HCT116 (cell line): Measurements from ENCODE around the gene GPR62. TPM values are rescaled to one million over a fixed set of nuclear protein-coding genes. Genes with fewer than 3 reads are reported as not detected.
A peak's percentile ranks its signal among the peaks of the same experiment; 100 is the strongest.

Source experiments
- ATAC-seq: fragments of 200-7000 bp; cut with Tn5 transposase; 2 replicates; pipeline ENCODE4 v1.9.1; 2020; ENCODE audit warnings: mild to moderate bottlenecking, moderate library complexity
- BruUV-seq: library from RNA; stranded (reverse); fragments of 400-500 nt; replicated peaks from 2 replicates; lab custom pipeline; 2021; lab: Mats Ljungman, UMichigan
- CTCF ChIA-PET: fragments of 300-600 bp; sonication (Branson Sonifier 250); formaldehyde crosslinking; loops from one replicate; lab custom pipeline; 2021; ENCODE audit warnings: antibody characterized with exemption; lab: Charles Lee
- POLR2A ChIA-PET: fragments of 300-600, 350-600 bp; sonication (Branson Sonifier 250); formaldehyde crosslinking; loops from one replicate; lab custom pipeline; 2021; ENCODE audit warnings: antibody characterized with exemption; lab: Charles Lee
- RAD21 ChIA-PET, 2 experiments: fragments of 300-600 bp; sonication (Branson Sonifier 250); formaldehyde crosslinking; loops; one replicate each; lab custom pipeline; 2023; ENCODE audit warnings: low total read pairs in 2 of 2; ENCODE audit not compliant: uncharacterized antibody in 2 of 2, unreplicated experiment in 2 of 2, low non-redundant PET in 1 of 2; lab: Charles Lee
- DNase-seq: peaks from one replicate; pipeline ENCODE4 v3.0.0-alpha.2; 2010; ENCODE audit warnings: low read depth, low spot score
- H2AFZ ChIP-seq: fragments of 200-600 bp; shearing (Covaris generic), sonication (generic); 2 replicates; pipeline ENCODE4 v1.6.1; 2017; ENCODE audit warnings: low read depth, mixed run types, mixed read lengths, antibody characterized with exemption, low read length; ENCODE audit not compliant: poor library complexity, severe bottlenecking
- H3K27ac ChIP-seq: 2 replicates; pipeline ENCODE4 v1.5.1; 2012; ENCODE audit warnings: low read depth, low read length
- H3K27me3 ChIP-seq: fragments of 200-600 bp; sonication (generic); 2 replicates; pipeline ENCODE4 v1.6.1; 2016; ENCODE audit warnings: mixed run types, low read length, mixed read lengths; ENCODE audit not compliant: insufficient read depth
- H3K36me3 ChIP-seq, 2 experiments: fragments of 200-500 bp in 1 of 2; fragments of 200-600 bp in 1 of 2; sonication (Bioruptor generic) in 1 of 2; sonication (generic) in 1 of 2; 2 replicates each; pipeline versions ENCODE4 v1.5.1 to v1.6.1; 2014 to 2016; ENCODE audit warnings: low read length in 2 of 2, inconsistent platforms in 1 of 2, mixed read lengths in 1 of 2, mixed run types in 1 of 2; ENCODE audit not compliant: insufficient read depth in 2 of 2, control insufficient read depth in 1 of 2
- H3K4me1 ChIP-seq, 2 experiments: fragments of 200-600 bp in 1 of 2; sonication (generic) in 1 of 2; 2 replicates each; pipeline versions ENCODE4 v1.5.1 to v1.6.1; 2012 to 2017; ENCODE audit warnings: low read length in 2 of 2, inconsistent platforms in 1 of 2, mild to moderate bottlenecking in 1 of 2, mixed read lengths in 1 of 2, mixed run types in 1 of 2, moderate library complexity in 1 of 2; ENCODE audit not compliant: insufficient read depth in 2 of 2, control insufficient read depth in 1 of 2
- H3K4me2 ChIP-seq: fragments of 200-600 bp; sonication (generic); 2 replicates; pipeline ENCODE4 v1.6.1; 2017; ENCODE audit warnings: mixed run types, low read length, mixed read lengths
- H3K4me3 ChIP-seq, 2 experiments: fragments of 200-600 bp in 1 of 2; sonication (generic) in 1 of 2; replicated peaks in 1 of 2; 2 replicates each; pipeline ENCODE4 v1.5.1; 2011 to 2016; ENCODE audit warnings: low read length in 2 of 2, control low read depth in 1 of 2, low read depth in 1 of 2, mild to moderate bottlenecking in 1 of 2, mixed read lengths in 1 of 2, mixed run types in 1 of 2
- H3K79me2 ChIP-seq: fragments of 200-600 bp; sonication (generic); 2 replicates; pipeline ENCODE4 v1.6.1; 2017; ENCODE audit warnings: mild to moderate bottlenecking, mixed run types, low read length, moderate library complexity, mixed read lengths; ENCODE audit not compliant: insufficient read depth
- H3K9ac ChIP-seq: fragments of 200-600 bp; sonication (generic); 2 replicates; pipeline ENCODE4 v1.6.1; 2016; ENCODE audit warnings: low read length, mixed read lengths
- H3K9me2 ChIP-seq: fragments of 200-600 bp; sonication (generic), shearing (Covaris generic); 2 replicates; pipeline ENCODE4 v1.6.1; 2017; ENCODE audit warnings: mixed run types, mild to moderate bottlenecking, moderate library complexity; ENCODE audit not compliant: insufficient read depth
- H3K9me3 ChIP-seq, 2 experiments: fragments of 200-500 bp in 1 of 2; fragments of 200-600 bp in 1 of 2; sonication (Bioruptor generic) in 1 of 2; sonication (generic) in 1 of 2; 2 replicates each; pipeline ENCODE4 v1.6.1; 2014 to 2017; ENCODE audit warnings: low read length in 2 of 2, mixed read lengths in 2 of 2, inconsistent platforms in 1 of 2, low read depth in 1 of 2, mild to moderate bottlenecking in 1 of 2, mixed run types in 1 of 2, moderate library complexity in 1 of 2; ENCODE audit not compliant: control insufficient read depth in 1 of 2, insufficient read depth in 1 of 2
- H4K20me1 ChIP-seq: fragments of 200-600 bp; sonication (generic), shearing (Covaris generic); 2 replicates; pipeline ENCODE4 v1.6.1; 2017; ENCODE audit warnings: mixed run types, mild to moderate bottlenecking, moderate library complexity; ENCODE audit not compliant: insufficient read depth
- CTCF ChIP-seq, 3 experiments: fragments of 200-600 bp in 1 of 3; sonication (generic) in 1 of 3; IDR thresholded peaks in 2 of 3; conservative IDR thresholded peaks in 1 of 3; 2 replicates each; pipeline ENCODE4 v1.5.1; 2012 to 2017; ENCODE audit warnings: low read depth in 2 of 3, low read length in 2 of 3, antibody characterized with exemption in 1 of 3, borderline replicate concordance in 1 of 3, control low read depth in 1 of 3, mild to moderate bottlenecking in 1 of 3, mixed read lengths in 1 of 3, mixed run types in 1 of 3, moderate library complexity in 1 of 3; ENCODE audit not compliant: insufficient read depth in 1 of 3
- EZH2 ChIP-seq: fragments of 200-600 bp; sonication (generic); IDR thresholded peaks from 2 replicates; pipeline ENCODE4 v1.6.1; 2017; ENCODE audit warnings: antibody characterized with exemption, mixed run types
- POLR2AphosphoS5 ChIP-seq: IDR thresholded peaks from 2 replicates; pipeline ENCODE4 v1.6.1; 2011; ENCODE audit warnings: mild to moderate bottlenecking, low read depth, low read length, moderate library complexity
- SIN3A ChIP-seq: IDR thresholded peaks from 2 replicates; pipeline ENCODE4 v1.6.1; 2012; ENCODE audit warnings: low read depth
- ZNF274 ChIP-seq: fragments of 200-500 bp; sonication (Bioruptor generic); IDR thresholded peaks from 2 replicates; pipeline ENCODE4 v1.6.1; 2014; ENCODE audit warnings: mild to moderate bottlenecking, low read depth, low read length, inconsistent platforms
- intact Hi-C: fragments of 100-400 bp; cut with micrococcal nuclease; formaldehyde crosslinking; loops from 2 replicates; pipeline ENCODE4 v1.10.0; 2022
- total RNA-seq: library from RNA; stranded (reverse); gene quantifications from one replicate; pipeline ENCODE4 v1.2.1, GENCODE V29; 2021; ENCODE audit not compliant: unreplicated experiment

Gene GPR62
- total RNA-seq, 1 experiment from 2014 or later: not detected

- TF ChIP-seq CTCF (IDR thresholded peaks at IDR 0.05 in 2 of 3, conservative IDR thresholded peaks at IDR 0.05 in 1 of 3; ENCODE audit: borderline replicate concordance in 1 of 3, insufficient read depth in 1 of 3, low read depth in 2 of 3, low read length in 2 of 3): no peak
Measured at GRCh38 chr3:51969841-51970240, 14.7 kb downstream of the GPR62 start (continued).

- 0 out of 2 replicates have a peak overlapping the region, but pooled peaks have one; percentile 7 for H3K9ac ChIP-seq
- intact Hi-C loops: no loop called here
- no peak overlapping the region for H2AFZ ChIP-seq
- H4K20me1 ChIP-seq: 0 out of 2 replicates have a peak, but pooled peaks cover 4% of the 10 kb centered on the region
- RAD21 ChIA-PET: no interaction called here
- CTCF ChIA-PET: interaction anchor here (4.8 kb wide), 1 partner anchor 28 kb away, joined by 46 read pairs; the partner anchor contains the start of genes PARP3 and RRP9
- no peaks in the 10 kb centered on the region for H3K9me2 ChIP-seq
- TF ChIP-seq POLR2AphosphoS5 (peak; percentile 10; the same call in 1 of the 2 replicates), EZH2 (no peak), SIN3A (no peak), ZNF274 (no peak)
- H3K27ac ChIP-seq: peak overlapping the region; percentile 10; the same call in 1 of the 2 replicates
- peaks cover 5 to 18% of the 10 kb centered on the region in 2 experiments; a peak in 2 of 4 replicates for H3K36me3 ChIP-seq
- H3K79me2 ChIP-seq: peaks cover 43% of the 10 kb centered on the region
- H3K4me2 ChIP-seq: no peak overlapping the region
- ATAC-seq (no peak), DNase-seq (no peak)
- no peak overlapping the region for H3K4me3 ChIP-seq
- peaks cover 36 to 77% of the 10 kb centered on the region in 2 experiments for H3K4me1 ChIP-seq
- POLR2A ChIA-PET: no interaction called here
- no TSS peak for BruUV-seq
- H3K9me3 ChIP-seq: no peaks in the 10 kb centered on the region
- no peaks in the 10 kb centered on the region for H3K27me3 ChIP-seq
Measured at GRCh38 chr3:51970606-51971300, 15.6 kb downstream of the GPR62 start.
